Stimulated activated CD4-positive, alpha-beta T cell treated with anti-CD3 and anti-CD28 coated beads, TNF-alpha, amount 100 ng/mL, for 4 hours (primary cell): ENCODE data around the gene TRMT61A.

Source experiments
- DNase-seq, 3 experiments: peaks; one replicate each; pipeline ENCODE4 v3.0.0-alpha.2; 2020; ENCODE audit warnings: low read depth in 3 of 3

Gene TRMT61A

DNA sequence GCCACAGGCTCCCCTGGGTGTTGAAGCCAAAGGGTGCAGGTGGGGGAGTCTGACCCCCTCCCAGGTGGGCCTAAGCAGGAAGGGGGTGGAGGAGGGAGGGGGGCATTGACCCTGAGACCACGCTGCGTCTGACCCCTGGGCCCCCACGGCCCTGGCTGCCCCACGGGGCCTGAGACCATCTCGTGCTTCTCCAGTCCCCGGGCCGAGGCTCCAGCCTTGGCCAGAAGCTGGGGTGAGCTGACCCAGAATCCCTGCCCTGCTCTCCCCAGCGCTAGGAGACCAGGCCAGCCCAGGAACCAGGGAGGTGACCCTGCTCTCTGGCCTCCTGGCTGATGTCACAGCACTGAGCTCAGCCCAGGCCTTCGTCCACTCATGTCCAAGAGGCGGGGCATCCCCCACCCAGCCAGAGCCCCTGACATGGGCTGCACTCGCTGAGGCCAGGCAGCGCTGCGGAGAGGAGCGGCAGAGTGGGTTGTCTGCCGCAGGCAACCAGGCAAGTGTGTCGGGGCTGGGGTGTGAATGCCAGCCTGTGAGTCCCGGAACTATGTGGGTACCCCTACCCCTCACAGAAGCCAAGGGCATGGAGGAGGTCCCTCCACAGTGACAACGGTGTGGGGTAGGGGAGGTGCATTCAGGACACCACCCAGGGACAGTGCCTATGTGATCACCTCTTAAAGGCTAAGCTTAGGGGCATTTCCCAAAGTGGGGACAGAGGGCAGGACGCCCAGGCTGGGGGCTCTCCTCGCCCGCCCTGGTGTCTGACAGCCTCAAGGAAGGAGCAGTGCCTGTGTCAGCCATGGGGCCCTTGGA, 6.3 kb downstream of the TRMT61A start:
- no peak for DNase-seq

DNA sequence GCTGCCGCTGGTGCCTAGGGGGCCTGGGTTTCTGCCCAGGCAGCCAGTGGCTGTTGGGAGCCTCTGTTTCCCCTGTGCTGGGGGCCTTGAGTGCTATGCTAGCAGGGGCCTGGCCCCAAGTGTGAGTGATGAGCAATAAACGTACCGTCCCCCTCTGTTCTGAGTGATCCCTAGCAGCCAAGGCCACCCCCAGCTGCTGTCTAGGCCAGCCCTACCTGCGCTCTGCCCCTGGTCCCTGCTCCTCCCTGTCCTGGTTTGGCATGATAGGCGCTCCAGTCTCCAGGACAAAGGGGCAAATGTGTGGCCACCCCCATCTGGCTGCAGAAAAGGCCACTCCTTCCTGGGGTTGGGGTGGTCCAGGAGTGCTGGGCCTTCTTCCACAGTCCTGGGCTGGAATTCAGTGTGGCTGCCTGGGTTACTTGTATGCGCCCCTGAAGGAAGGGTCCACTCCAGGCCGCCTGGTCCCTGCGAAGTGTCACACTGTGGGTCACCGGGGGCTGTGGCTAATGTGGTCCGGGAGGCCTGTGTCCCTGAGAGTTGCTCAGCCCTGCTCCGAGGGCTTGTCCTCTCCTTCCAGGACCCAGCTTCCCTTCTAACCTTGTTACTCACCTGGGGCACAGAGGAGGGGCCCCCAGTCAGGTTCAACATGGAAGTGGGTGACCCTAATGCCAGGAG, 7.0 kb downstream of the TRMT61A start:
- DNase-seq, result no peak

DNA sequence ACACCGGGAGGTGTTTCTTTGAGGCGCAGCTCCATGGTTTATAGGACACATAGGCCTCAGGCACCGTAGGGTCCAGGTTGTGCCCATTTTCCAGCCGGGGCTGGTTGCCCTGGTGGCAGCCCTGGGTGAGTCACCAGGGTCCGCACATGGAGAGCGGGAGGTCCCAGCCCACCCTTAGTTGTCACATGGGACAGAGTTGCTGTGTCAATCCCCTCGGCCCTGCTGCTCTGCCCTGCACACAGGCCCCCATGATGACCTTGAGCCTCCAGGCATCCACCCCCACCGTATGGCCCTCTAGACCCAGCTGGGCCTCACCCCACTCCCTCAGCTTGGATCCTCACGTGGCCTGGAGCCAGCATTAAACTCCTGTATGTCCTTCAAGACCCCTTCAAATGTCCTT, 7.7 kb downstream of the TRMT61A start:
- no peak for DNase-seq

DNA sequence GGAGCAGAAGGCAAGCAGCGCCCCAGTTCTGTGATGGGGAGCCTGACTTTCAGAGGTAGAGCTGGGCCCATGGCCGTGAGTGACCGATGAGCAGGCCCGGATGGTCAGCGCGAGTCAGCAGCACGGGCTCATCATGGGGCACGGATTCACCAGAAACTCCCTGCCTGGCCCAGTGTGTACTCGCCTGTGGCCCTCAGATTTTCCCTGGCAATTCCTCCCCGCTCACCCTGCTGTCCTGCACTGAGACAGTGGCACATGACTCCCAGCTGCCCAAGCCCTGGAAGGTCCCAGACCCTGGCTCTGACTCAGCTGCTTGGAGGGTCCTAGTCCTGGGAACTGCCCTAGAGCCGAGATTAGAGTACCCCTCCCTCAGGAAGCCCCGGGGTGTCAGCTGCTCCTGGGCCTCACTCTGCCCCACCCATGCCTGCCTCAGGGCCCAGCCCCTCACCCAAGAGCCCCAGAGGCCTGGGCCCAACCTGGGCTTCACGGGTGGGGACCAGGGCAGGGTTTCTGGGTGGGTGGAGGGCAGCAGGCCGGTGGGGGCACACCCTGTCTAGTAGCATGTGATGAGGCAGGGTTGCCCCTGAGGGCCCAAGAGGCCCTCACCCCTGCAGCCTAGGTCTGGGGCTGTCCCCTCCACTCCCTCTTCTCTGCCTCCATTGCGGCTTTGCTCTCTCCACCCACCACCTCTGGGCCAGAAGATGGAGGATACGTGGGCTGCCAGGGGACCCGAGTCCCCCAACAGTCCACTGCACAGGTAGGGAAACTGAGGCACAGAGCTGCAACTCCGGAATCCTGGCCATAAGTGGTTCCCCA, 8.4 kb downstream of the TRMT61A start:
- DNase-seq, result no peak

DNA sequence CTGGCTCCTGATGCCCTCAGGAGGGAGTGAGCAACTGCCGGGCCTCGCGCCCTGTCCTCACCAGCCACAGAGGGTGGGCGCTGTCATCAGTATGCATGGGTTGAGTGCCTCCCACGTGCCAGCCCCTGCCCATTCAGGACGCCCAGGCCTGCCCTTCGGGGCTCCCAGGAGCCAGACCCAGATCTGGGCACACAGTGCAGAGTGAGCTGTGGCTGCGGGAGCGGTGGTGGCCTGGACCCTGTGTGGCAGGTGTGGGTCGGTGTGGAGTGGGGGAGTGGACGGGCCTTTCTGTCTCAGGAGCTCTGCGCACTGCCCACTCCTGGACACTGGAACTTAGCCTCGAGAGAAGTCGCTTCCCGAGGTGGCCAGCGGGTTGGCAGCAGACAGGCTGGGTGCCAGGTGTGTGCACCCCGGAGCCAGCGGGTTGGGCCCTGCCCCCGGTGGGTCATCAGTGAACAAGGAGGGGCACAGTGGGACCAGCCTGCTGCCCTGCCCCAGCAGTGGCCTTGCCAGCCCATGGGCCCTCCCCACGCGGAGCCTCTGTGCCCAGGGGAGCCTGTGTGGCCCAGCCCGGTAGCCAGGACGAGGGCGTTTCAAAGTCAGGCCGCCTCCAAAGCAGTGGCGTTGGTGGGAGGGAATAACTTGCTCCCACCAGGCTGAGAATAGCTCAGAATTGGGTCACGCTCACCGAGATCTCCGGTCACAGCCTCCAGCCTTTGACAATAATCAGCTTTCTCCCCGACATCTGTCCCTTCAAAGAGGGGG, 9.5 kb downstream of the TRMT61A start:
- no peak for DNase-seq

- no peak for DNase-seq
Observed at GRCh38 chr14:103539056-103539825, 10.2 kb downstream of the TRMT61A start.

DNA sequence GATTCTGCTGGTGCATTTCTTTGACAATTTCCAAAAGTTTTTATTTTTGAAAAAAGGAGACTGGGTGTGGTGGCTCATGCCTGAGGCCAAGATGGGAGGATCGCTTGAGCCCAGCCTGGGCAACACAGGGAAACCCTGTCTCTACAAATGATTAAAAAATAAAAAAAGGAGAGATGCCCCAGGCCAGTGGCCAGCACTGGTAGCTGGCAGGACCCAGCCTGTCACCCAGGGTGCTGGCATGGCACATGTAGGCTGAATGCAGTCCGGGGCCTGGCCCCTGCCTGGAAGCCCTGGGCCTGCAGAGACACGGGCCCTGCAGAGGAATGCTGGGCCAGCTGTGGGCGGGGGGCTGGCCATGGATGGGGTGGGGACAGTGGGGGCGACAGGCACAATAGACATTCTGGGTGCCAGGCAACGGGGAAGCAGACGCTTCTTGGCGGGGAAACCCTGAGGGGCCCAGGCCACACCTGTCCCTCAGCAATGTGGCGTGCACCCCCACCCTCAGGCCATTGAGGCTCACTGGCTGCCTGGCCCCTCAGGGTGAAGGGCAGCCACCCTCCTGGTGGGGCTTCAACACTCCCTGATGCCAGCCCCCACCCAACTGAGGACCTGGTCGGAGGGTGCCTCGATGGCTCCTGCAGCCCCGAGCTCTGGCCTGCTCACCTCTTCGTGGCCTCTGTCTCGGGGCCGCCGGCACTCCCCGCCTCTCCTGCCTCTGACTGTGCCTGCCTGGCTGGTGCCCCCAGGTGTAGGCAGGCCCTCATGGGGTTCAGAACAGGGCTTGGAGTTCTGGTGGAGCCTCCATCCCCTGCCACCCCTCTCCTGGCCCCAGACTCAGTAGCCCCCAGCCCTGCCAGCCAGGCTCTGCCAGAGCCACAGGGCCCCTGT, 12.1 kb downstream of the TRMT61A start:
- DNase-seq, result no peak

GRCh38 chr14:103541709-103542604, 13.0 kb downstream of the TRMT61A start:
- DNase-seq, result no peak

DNA sequence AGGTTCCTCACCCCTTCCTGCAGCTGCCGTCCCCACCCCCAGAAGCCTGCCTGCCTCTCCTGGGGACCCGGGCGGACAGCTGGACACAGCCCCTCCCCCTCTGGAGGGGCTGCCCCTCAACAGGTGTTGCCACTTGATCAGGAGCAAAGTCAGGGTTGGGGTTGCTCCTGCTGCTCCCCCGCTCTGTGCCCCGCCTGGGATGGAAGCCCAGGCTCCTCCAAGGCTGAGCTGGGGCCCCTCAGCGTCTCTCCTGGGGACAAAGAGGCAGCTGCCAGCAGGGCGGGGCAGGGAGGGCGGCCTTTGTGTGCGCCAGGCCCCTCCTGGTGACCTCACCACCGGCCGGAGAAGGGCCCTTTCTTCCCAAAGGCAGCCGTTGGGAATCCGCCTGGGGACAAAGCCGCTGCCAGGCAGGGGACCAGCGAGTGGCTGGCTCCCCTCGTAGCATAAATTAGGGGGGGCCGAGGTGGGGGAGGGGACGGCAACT, 13.7 kb downstream of the TRMT61A start:
- no peak for DNase-seq

DNA sequence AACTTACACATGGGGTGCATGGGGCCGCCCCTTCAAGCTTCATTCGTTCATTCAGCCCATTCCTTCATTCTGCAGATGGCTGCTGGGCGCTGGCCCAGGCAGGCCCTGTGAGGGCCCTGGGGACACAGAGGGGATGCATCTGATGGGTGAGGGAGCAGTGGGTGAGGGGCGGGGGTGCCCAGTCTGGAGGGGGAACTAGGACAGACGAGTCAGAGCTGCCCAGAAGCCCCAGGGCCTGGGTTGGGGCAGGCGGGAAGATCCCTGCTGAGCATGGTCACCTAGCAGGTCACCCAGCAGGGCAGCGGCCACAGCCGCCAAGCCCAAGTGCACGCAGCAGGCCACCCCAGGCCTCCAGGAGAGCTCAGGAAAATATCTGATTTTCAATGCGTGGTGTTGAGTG, 14.1 kb downstream of the TRMT61A start:
- DNase-seq, result no peak

GRCh38 chr14:103543721-103544387, 14.9 kb downstream of the TRMT61A start:
- DNase-seq, result no peak

- DNase-seq, result no peak
Observed at GRCh38 chr14:103544388-103545218, 15.6 kb downstream of the TRMT61A start.

GRCh38 chr14:103545219-103545914, 16.4 kb downstream of the TRMT61A start:
- no peak for DNase-seq

GRCh38 chr14:103545915-103546651, 17.1 kb downstream of the TRMT61A start:
- DNase-seq, result no peak

DNA sequence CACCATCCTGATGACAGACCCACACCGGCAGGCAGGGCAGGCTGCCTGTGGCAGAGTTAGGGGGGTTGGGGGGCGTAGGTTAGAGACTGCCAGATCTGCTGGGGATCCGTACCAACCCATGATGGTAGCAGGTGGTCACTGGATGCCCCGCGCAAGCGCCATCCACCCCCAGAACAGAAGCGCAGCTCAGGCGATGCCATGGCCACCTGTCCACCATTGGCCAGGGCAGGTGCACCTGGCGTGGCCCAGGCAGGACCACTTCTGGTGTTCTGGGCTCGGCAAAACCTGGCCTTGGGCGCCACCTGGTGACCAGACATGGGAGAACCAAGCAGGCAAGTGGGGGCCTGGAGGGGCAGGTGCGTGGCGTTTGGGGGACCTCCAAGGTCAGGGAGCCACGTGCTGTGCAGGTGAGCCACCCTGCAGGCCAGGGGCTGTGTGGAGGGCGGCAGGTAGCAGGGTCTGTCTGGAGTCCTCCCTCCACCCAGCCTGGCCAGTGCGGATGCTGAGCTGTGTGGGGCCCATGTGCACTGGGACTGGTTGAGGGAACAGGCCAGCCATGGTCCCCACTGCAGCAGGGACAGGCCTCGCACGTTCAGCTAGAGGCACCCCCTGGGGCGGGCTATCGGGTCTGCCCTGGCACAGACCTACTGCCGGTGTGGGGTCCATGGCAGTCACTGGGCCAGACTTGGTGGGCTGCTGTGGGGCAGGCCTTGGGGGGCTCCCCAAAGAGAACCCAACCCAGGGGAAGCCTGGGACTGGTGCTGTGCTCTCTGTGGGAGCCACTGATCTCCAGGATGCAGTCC, 17.9 kb downstream of the TRMT61A start:
- DNase-seq, result peak; percentile 55 to 64 (median 64)
